ENCODE measurements around the gene GPATCH2L. TPM values are rescaled to one million over a fixed set of nuclear protein-coding genes. Genes with fewer than 3 reads are reported as not detected.

Gene GPATCH2L
- total RNA-seq, 6 donors from 2014 or later = 22.4 to 52.0 (median 39.5) TPM

DNA sequence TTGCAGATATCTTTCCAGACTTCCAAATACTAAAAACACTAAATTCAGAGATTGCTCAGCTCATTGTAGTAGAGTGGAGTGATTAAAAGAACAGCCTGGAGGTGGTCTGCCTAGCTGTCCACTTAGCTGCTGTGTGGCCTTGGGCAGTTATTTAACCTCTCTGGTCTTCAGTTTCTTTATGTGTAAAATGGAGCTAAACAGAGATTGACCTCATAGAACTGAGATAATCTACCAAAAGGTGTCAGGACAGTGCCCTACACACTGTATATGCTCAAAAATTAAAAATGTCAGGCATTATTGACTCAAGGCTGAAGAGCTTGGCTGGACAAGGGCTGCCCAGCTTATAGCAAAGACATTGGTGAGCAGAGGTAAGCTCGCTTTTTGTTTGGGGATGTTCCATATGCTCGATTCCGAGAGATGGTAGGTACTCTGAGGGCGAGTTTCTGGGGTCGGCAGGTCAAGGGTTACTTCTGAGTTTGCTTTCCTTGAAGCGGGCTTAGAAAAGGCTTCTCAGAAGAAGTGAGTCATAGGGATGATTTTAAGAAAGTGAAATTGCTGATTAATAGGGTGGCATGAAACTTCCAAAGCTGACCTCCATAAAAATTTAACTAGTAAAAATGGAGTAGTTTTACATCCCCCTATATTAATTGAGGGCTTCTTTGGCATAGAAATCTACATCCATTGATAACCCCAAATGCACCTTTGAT, 107.5 kb downstream of the GPATCH2L start:
- ATAC-seq (ENCODE audit: low FRiP score in 2 of 2) (no peak), DNase-seq (no peak)
- no peak for TF ChIP-seq POLR2A (IDR thresholded peaks at IDR 0.05)
- TF ChIP-seq EP300 (IDR thresholded peaks at IDR 0.05) = no peak
- Histone ChIP-seq H3K4me1 (no peaks in the 10 kb centered on the region), H3K36me3 (no peaks in the 10 kb centered on the region), H3K9me3 (no peaks in the 10 kb centered on the region), H3K27me3 (no peaks in the 10 kb centered on the region), H3K27ac (no peak overlapping the region), H3K4me3 (no peak overlapping the region)
- WGBS, 2 donors = 83% methylated on average over 6 of the region's 6 CpGs

DNA sequence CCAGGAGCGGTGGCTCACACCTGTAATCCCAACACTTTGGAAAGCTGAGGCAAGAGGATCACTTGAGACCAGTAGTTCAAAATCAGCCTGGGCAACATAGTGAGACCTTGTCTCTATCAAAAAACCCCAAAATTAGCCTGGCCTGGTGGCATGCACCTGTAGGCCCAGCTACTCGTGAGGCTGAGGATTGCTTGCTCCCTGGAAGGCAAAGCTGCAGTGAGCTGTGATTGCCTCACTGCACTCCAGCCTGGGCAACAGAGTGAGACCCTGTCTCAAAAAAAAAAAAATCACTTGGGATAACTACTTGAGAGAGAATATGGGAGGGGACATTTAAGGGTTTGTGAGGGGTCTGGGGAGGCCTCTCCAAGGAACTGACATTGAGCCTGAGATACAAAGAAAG, 109.0 kb downstream of the GPATCH2L start:
- H3K9me3 ChIP-seq = no peaks in the 10 kb centered on the region
- no peak for TF ChIP-seq POLR2AphosphoS5 (IDR thresholded peaks at IDR 0.05)
- no peak for TF ChIP-seq EP300 (IDR thresholded peaks at IDR 0.05)
- TF ChIP-seq POLR2A (IDR thresholded peaks at IDR 0.05) = no peak
- no peak for TF ChIP-seq CTCF (IDR thresholded peaks at IDR 0.05)
- ATAC-seq (ENCODE audit: low FRiP score in 2 of 2) (no peak), DNase-seq (no peak)
- no peaks in the 10 kb centered on the region for H3K27me3 ChIP-seq
- no peak overlapping the region for H3K27ac ChIP-seq
- no peak overlapping the region for H3K4me3 ChIP-seq
- 50 to 96% methylated on average over 2 of the region's 2 CpGs for WGBS, 2 donors
- no peaks in the 10 kb centered on the region for H3K36me3 ChIP-seq
- no peaks in the 10 kb centered on the region for H3K4me1 ChIP-seq

DNA sequence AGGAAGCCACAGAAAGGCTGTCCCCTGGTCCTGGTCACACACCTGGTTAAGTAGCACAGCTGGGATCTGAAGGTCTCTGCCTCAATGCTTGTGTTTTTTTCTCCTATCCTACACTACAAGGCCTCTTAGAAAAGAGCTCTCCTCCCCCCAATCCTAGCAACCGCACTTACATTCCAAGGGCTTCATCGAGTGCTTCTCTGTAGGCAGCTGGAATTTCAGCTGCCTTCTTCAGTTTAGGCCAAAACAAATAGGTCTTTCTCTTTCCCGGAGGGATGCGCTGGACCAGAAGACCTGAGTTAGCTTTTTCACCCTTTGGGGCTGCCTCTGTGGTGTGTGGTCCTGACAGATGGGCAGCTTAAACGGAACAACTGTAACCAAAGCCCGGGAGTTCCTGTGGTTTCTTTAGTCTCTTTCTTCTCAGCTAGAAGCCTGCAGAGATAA, 109.7 kb downstream of the GPATCH2L start:
- Histone ChIP-seq H3K9me3 (no peaks in the 10 kb centered on the region), H3K4me1 (no peaks in the 10 kb centered on the region), H3K36me3 (no peaks in the 10 kb centered on the region), H3K4me3 (no peak overlapping the region), H3K27me3 (no peaks in the 10 kb centered on the region), H3K27ac (no peak overlapping the region)
- no peak for ATAC-seq (ENCODE audit: low FRiP score in 2 of 2)
- DNase-seq = no peak
- TF ChIP-seq CTCF (IDR thresholded peaks at IDR 0.05) (no peak), EP300 (IDR thresholded peaks at IDR 0.05) (no peak), POLR2AphosphoS5 (IDR thresholded peaks at IDR 0.05) (no peak), POLR2A (IDR thresholded peaks at IDR 0.05) (no peak)
- 34 to 45% methylated on average over 6 of the region's 6 CpGs for WGBS, 2 donors

GRCh38 chr14:76262641-76263040, 110.9 kb downstream of the GPATCH2L start:
- Histone ChIP-seq H3K36me3 (no peaks in the 10 kb centered on the region), H3K27me3 (no peaks in the 10 kb centered on the region), H3K27ac (no peak overlapping the region), H3K4me1 (peaks cover 0 to 7% (median 4%) of the 10 kb centered on the region in 4 donors), H3K4me3 (no peak overlapping the region), H3K9me3 (no peaks in the 10 kb centered on the region)
- ATAC-seq (ENCODE audit: low FRiP score in 2 of 2) (no peak), DNase-seq (no peak)
- 88 to 89% methylated on average over 5 of the region's 5 CpGs for WGBS, 2 donors
- TF ChIP-seq EP300 (IDR thresholded peaks at IDR 0.05) (no peak), POLR2AphosphoS5 (IDR thresholded peaks at IDR 0.05) (no peak)

Other genes with a start within 250 kb of the GPATCH2L start
- gene TGFB3, start 169.9 kb upstream of the GPATCH2L start, total RNA-seq = 10 to 100 TPM in 5 of 6 donors, 1 to 10 TPM in 1; 6.5 to 28.6 (median 12.3) TPM
- 10 to 100 TPM; 16.0 to 44.4 (median 34.9) TPM for gene IFT43, start 166.2 kb upstream of the GPATCH2L start, total RNA-seq
- 1 to 10 TPM in 1 of 6 donors, under 1 TPM in 3, not detected in 2; 0.15 to 1.6 (median 0.30) TPM for gene ESRRB, start 224.2 kb downstream of the GPATCH2L start, total RNA-seq